Measurements from ENCODE around the gene CEACAM1. TPM values are rescaled to one million over a fixed set of nuclear protein-coding genes. Genes with fewer than 3 reads are reported as not detected.
"Not testable (repeated sequence)": the region's sequence is repeated elsewhere in the genome, so short reads cannot be mapped to it uniquely, and the experiment has no call there.

Gene CEACAM1
- total and polyA plus RNA-seq, 9 donors = 0.92 to 7.3 (median 2.8) TPM

GRCh38 chr19:42524250-42524649, 4.0 kb downstream of the CEACAM1 start:
- intact Hi-C loops (cut with DNase I) = no loop called here
- Histone ChIP-seq H3K4me1 (ENCODE audit: insufficient read depth) (no peaks in the 10 kb centered on the region), H3K27ac (no peak overlapping the region), H3K4me3 (no peak overlapping the region), H3K9me3 (no peaks in the 10 kb centered on the region), H3K27me3 (no peaks in the 10 kb centered on the region), H3K36me3 (no peaks in the 10 kb centered on the region)
- no peak for TF ChIP-seq POLR2A (IDR thresholded peaks at IDR 0.05)
- no peak for TF ChIP-seq CTCF (IDR thresholded peaks at IDR 0.05)
- no peak for TF ChIP-seq EP300 (IDR thresholded peaks at IDR 0.05)
- no peak for DNase-seq
- 85 to 86% (median 86%) methylated on average over 5 of the region's 5 CpGs for WGBS, 3 donors

GRCh38 chr19:42522262-42522661, 6.0 kb downstream of the CEACAM1 start:
- H3K4me1 ChIP-seq (ENCODE audit: insufficient read depth); H3K27ac ChIP-seq; H3K36me3 ChIP-seq; H3K9me3 ChIP-seq; H3K4me3 ChIP-seq; intact Hi-C loops (cut with DNase I); DNase-seq; H3K27me3 ChIP-seq: not testable (repeated sequence)
- 87 to 94% (median 92%) methylated on average over 12 of the region's 12 CpGs for WGBS, 3 donors

GRCh38 chr19:42521346-42522030, 6.8 kb downstream of the CEACAM1 start:
- Histone ChIP-seq H3K36me3 (no peaks in the 10 kb centered on the region), H3K27ac (no peak overlapping the region), H3K27me3 (no peaks in the 10 kb centered on the region), H3K9me3 (no peaks in the 10 kb centered on the region), H3K4me3 (no peak overlapping the region), H3K4me1 (ENCODE audit: insufficient read depth) (no peaks in the 10 kb centered on the region)
- intact Hi-C loops (cut with DNase I) = no loop called here
- 88 to 90% (median 89%) methylated on average over 6 of the region's 6 CpGs for WGBS, 3 donors
- TF ChIP-seq CTCF (IDR thresholded peaks at IDR 0.05) (no peak), EP300 (IDR thresholded peaks at IDR 0.05) (no peak), POLR2A (IDR thresholded peaks at IDR 0.05) (no peak)
- no peak for DNase-seq

- no peaks in the 10 kb centered on the region for H3K9me3 ChIP-seq
- TF ChIP-seq CTCF (IDR thresholded peaks at IDR 0.05) (no peak), EP300 (IDR thresholded peaks at IDR 0.05) (no peak), POLR2A (IDR thresholded peaks at IDR 0.05) (no peak)
- DNase-seq = no peak
- no peak overlapping the region for H3K4me3 ChIP-seq
- no peaks in the 10 kb centered on the region for H3K36me3 ChIP-seq
- H3K27me3 ChIP-seq = no peaks in the 10 kb centered on the region
- WGBS, 3 donors = 47 to 52% (median 52%) methylated on average over 3 of the region's 3 CpGs
- no peaks in the 10 kb centered on the region for H3K4me1 ChIP-seq (ENCODE audit: insufficient read depth)
- intact Hi-C loops (cut with DNase I) = no loop called here
- no peak overlapping the region for H3K27ac ChIP-seq
Measured at GRCh38 chr19:42519108-42519507, 9.2 kb downstream of the CEACAM1 start.

- no peak overlapping the region for H3K27ac ChIP-seq
- H3K27me3 ChIP-seq = no peaks in the 10 kb centered on the region
- 93 to 95% (median 95%) methylated on average over 2 of the region's 2 CpGs for WGBS, 3 donors
- intact Hi-C loops (cut with DNase I) = no loop called here
- H3K4me3 ChIP-seq = no peak overlapping the region
- H3K36me3 ChIP-seq = no peaks in the 10 kb centered on the region
- no peaks in the 10 kb centered on the region for H3K9me3 ChIP-seq
- no peaks in the 10 kb centered on the region for H3K4me1 ChIP-seq (ENCODE audit: insufficient read depth)
- DNase-seq = no peak
- no peak for TF ChIP-seq EP300 (IDR thresholded peaks at IDR 0.05)
- TF ChIP-seq POLR2A (IDR thresholded peaks at IDR 0.05) = no peak
- TF ChIP-seq CTCF (IDR thresholded peaks at IDR 0.05) = no peak
Measured at GRCh38 chr19:42516771-42517170, 11.5 kb downstream of the CEACAM1 start.

All from ovary (tissue), 9 donors.